ENCODE data around the gene NECAP2. TPM values are rescaled to one million over a fixed set of nuclear protein-coding genes. Genes with fewer than 3 reads are reported as not detected.

The NECAP2 gene
- total and polyA plus RNA-seq, 7 donors: 22.8 to 59.2 (median 38.0) TPM

DNA sequence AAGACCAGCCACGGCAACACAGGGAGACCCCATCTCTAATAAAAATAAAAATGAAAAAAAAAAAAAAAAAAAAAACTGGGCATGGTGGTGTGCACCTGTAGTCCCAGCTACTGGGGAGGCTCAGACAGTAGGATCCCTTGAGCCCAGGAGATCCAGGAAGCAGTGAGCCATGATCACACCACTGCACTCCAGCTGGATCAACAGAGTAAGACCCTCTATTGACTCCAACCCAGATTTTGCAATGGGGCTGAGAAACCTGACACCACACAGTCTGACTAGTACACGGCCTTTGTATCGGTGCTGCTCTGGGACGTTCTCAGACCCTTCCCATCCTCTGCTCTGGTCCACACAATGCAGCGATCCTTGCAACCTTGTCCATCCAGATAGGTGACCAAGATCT lies 35.1 kb upstream of the NECAP2 start:
- H3K36me3 ChIP-seq: no peaks in the 10 kb centered on the region
- DNase-seq: no peak
- no peak overlapping the region for H3K27ac ChIP-seq
- intact Hi-C loops (cut with DNase I): no loop called here
- H3K9me3 ChIP-seq: no peaks in the 10 kb centered on the region
- no peaks in the 10 kb centered on the region for H3K4me1 ChIP-seq
- H3K27me3 ChIP-seq: no peaks in the 10 kb centered on the region
- no peak overlapping the region for H3K4me3 ChIP-seq
- no peak for TF ChIP-seq POLR2AphosphoS5 (IDR thresholded peaks at IDR 0.05)
- no peak for TF ChIP-seq POLR2A (IDR thresholded peaks at IDR 0.05)
- TF ChIP-seq, protein P1, sequence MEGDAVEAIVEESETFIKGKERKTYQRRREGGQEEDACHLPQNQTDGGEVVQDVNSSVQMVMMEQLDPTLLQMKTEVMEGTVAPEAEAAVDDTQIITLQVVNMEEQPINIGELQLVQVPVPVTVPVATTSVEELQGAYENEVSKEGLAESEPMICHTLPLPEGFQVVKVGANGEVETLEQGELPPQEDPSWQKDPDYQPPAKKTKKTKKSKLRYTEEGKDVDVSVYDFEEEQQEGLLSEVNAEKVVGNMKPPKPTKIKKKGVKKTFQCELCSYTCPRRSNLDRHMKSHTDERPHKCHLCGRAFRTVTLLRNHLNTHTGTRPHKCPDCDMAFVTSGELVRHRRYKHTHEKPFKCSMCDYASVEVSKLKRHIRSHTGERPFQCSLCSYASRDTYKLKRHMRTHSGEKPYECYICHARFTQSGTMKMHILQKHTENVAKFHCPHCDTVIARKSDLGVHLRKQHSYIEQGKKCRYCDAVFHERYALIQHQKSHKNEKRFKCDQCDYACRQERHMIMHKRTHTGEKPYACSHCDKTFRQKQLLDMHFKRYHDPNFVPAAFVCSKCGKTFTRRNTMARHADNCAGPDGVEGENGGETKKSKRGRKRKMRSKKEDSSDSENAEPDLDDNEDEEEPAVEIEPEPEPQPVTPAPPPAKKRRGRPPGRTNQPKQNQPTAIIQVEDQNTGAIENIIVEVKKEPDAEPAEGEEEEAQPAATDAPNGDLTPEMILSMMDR (IDR thresholded peaks at IDR 0.05): no peak
- TF ChIP-seq EP300 (IDR thresholded peaks at IDR 0.05): no peak
- WGBS, 2 donors: 83 to 84% methylated on average over 5 of the region's 5 CpGs

DNA sequence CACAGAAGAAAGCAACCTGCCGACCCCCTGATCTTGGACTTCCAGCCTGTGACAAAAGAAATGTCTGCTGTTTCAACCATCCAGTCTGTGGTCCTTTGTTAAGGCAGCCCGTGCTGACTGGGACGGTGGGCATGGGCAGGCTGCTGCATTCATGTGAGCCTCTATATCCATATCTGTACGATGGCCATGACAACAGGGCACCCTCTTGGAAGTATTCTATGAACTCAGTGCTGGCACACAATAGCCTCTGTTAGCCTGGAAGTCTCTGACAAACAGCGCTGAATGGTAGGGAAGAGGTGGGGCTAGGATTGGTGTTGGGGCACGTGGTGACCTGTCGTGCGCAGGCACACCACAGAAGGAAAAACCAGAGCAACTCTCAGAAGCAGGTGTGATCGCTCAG lies 33.7 kb upstream of the NECAP2 start:
- no peak for DNase-seq
- Histone ChIP-seq H3K27me3 (no peaks in the 10 kb centered on the region), H3K36me3 (no peaks in the 10 kb centered on the region), H3K4me3 (no peak overlapping the region), H3K4me1 (no peaks in the 10 kb centered on the region), H3K27ac (no peak overlapping the region), H3K9me3 (no peaks in the 10 kb centered on the region)
- WGBS, 2 donors: 90 to 92% methylated on average over 9 of the region's 9 CpGs
- intact Hi-C loops (cut with DNase I): no loop called here
- no peak for TF ChIP-seq EP300 (IDR thresholded peaks at IDR 0.05)
- TF ChIP-seq, protein P1 (IDR thresholded peaks at IDR 0.05): no peak
- no peak for TF ChIP-seq POLR2A (IDR thresholded peaks at IDR 0.05)
- TF ChIP-seq POLR2AphosphoS5 (IDR thresholded peaks at IDR 0.05): no peak

DNA sequence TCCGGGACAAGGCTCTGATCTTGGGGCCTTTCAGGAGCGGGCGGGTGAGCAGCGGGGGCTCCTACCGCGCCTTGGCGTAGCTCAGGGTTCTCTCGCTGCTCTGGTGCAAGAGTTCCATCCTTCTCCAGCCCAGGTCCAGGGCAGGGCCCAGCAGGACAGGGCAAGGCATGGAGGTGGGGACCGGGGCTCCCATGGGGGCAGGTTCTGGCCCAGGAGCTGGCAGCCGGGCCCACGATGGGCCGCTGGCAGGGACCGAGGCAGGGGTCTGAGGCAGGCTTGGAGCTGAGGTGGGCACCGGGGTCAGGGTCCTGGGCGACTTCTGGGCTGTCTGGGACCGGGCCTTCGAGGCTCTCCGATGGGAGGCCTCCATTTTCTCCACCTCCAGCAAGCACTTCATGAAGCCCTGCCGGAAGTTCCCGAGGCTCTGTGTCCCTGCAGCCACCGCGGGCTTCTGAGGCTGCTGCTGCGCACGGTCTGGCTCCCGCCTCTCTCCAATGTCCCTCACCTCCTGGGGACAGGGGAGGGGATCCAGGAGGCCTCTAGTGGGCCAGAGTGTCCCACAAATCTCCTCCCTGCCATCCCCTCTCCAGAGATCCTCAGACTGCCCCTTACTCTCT lies 30.9 kb upstream of the NECAP2 start:
- TF ChIP-seq EP300 (IDR thresholded peaks at IDR 0.05): no peak
- Histone ChIP-seq H3K27me3 (no peaks in the 10 kb centered on the region), H3K36me3 (no peaks in the 10 kb centered on the region), H3K9me3 (no peaks in the 10 kb centered on the region), H3K4me3 (no peak overlapping the region), H3K27ac (no peak overlapping the region), H3K4me1 (no peaks in the 10 kb centered on the region)
- intact Hi-C loops (cut with DNase I): no loop called here
- WGBS, 2 donors: 87 to 88% methylated on average over 25 of the region's 25 CpGs
- no peak for DNase-seq

DNA sequence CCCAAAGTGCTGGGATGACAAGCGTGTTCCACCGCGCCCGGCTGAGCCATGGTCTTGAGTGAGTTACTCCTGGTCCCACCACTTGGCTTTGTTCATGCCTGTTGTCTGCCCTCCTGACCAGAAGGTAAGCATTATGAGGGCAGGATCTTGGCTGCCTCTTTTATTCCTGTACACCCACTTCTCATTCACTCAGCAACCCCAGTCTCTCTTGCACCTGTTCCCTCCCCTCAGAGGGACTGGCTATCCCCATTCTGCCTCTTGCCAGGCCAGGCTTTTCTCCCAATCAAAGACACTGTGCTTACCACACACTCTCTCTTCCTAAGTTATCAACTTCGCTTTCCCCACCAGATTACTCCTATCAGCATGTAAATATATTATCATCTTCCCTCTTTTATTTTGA lies 29.7 kb upstream of the NECAP2 start:
- H3K36me3 ChIP-seq: no peaks in the 10 kb centered on the region

DNA sequence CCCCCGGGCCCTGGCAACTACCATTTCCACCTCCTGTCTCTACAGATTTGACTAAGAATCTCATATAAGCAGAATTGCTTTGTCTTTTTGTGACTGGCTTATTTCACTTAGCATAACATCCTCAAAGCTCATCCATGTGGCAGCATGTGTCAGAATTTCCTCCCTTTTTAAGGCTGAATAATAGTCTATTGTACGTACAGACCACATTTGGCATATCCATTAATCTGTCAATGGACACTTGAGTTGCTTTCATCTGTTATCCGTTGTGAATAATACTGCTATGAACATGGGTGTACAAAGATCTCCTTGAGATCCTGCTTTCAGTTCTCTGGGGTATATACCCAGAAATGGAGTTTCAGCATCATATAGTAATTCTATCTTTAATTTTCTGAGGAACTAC lies 27.3 kb upstream of the NECAP2 start:
- no peak for TF ChIP-seq POLR2AphosphoS5 (IDR thresholded peaks at IDR 0.05)
- TF ChIP-seq POLR2A (IDR thresholded peaks at IDR 0.05): no peak
- TF ChIP-seq, protein P1 (IDR thresholded peaks at IDR 0.05): no peak
- no peak for TF ChIP-seq EP300 (IDR thresholded peaks at IDR 0.05)
- intact Hi-C loops (cut with DNase I): no loop called here
- Histone ChIP-seq H3K9me3 (no peaks in the 10 kb centered on the region), H3K27ac (no peak overlapping the region), H3K27me3 (no peaks in the 10 kb centered on the region), H3K4me1 (no peaks in the 10 kb centered on the region), H3K4me3 (no peak overlapping the region), H3K36me3 (no peaks in the 10 kb centered on the region)
- WGBS, 2 donors: 89 to 90% methylated on average over 3 of the region's 3 CpGs
- DNase-seq: no peak

More for the DNA sequence above, 29.7 kb upstream of the NECAP2 start:
- no peaks in the 10 kb centered on the region for H3K9me3 ChIP-seq
- TF ChIP-seq POLR2A (IDR thresholded peaks at IDR 0.05) (no peak), EP300 (IDR thresholded peaks at IDR 0.05) (no peak), POLR2AphosphoS5 (IDR thresholded peaks at IDR 0.05) (no peak)
- TF ChIP-seq, protein P1 (IDR thresholded peaks at IDR 0.05): no peak
- no peaks in the 10 kb centered on the region for H3K4me1 ChIP-seq
- no peak overlapping the region for H3K27ac ChIP-seq
- intact Hi-C loops (cut with DNase I): no loop called here
- H3K4me3 ChIP-seq: no peak overlapping the region
- no peaks in the 10 kb centered on the region for H3K27me3 ChIP-seq
- no peak for DNase-seq
- 95 to 97% methylated on average over 5 of the region's 5 CpGs for WGBS, 2 donors
